IMR-90 (cell line): ENCODE data around the gene SLC35F3. TPM values are rescaled to one million over a fixed set of nuclear protein-coding genes. Genes with fewer than 3 reads are reported as not detected.

Experiments
- ATAC-seq: fragments of 200-7000 bp; cut with Tn5 transposase; 2 replicates; pipeline ENCODE4 v1.9.1; 2020; ENCODE audit warnings: low read depth, mild to moderate bottlenecking, moderate library complexity
- BruUV-seq: library from RNA; stranded (reverse); fragments of 400-500 nt; replicated peaks from 2 replicates; lab custom pipeline; 2021; lab: Mats Ljungman, UMichigan
- CTCF ChIA-PET: fragments of 300-600 bp; formaldehyde crosslinking; extraction: SDS; loops from one replicate; lab custom pipeline; 2021; ENCODE audit warnings: antibody characterized with exemption; lab: Yijun Ruan, JAX
- POLR2A ChIA-PET: fragments of 300-600 bp; sonication (Branson Sonifier 250); formaldehyde crosslinking; loops from one replicate; lab custom pipeline; 2022; ENCODE audit warnings: antibody characterized with exemption; ENCODE audit not compliant: unreplicated experiment; lab: Charles Lee
- DNase-seq: peaks from one replicate; pipeline ENCODE4 v3.0.0; 2013
- H2AFZ ChIP-seq: replicated peaks from 2 replicates; pipeline ENCODE3; 2013; ENCODE audit warnings: low read length, mild to moderate bottlenecking; ENCODE audit not compliant: poor library complexity
- H2AK5ac ChIP-seq: 2 replicates; pipeline ENCODE4 v1.6.1; 2013; ENCODE audit warnings: low read depth, low read length, inconsistent platforms
- H2AK9ac ChIP-seq: replicated peaks from 2 replicates; pipeline ENCODE3; 2013; ENCODE audit warnings: mild to moderate bottlenecking, low read depth, low read length, moderate library complexity; ENCODE audit not compliant: poor library complexity
- H2BK120ac ChIP-seq: 2 replicates; pipeline ENCODE4 v1.6.1; 2013; ENCODE audit warnings: low read depth, low read length, inconsistent platforms
- H2BK15ac ChIP-seq: 3 replicates; pipeline ENCODE4 v1.6.1; 2013; ENCODE audit warnings: low read depth, low read length, inconsistent platforms
- H2BK20ac ChIP-seq: 2 replicates; pipeline ENCODE4 v1.6.1; 2013; ENCODE audit warnings: low read depth, mild to moderate bottlenecking, inconsistent platforms, low read length, moderate library complexity
- H2BK5ac ChIP-seq: 2 replicates; pipeline ENCODE4 v1.6.1; 2013; ENCODE audit warnings: mild to moderate bottlenecking, low read depth, low read length, inconsistent platforms; ENCODE audit not compliant: poor library complexity, severe bottlenecking
- H3K14ac ChIP-seq: replicated peaks from 2 replicates; pipeline ENCODE4 v1.6.1; 2013; ENCODE audit warnings: low read depth, low read length, inconsistent platforms
- H3K18ac ChIP-seq: 2 replicates; pipeline ENCODE4 v1.6.1; 2013; ENCODE audit warnings: low read depth, low read length, control low read depth
- H3K23ac ChIP-seq: 2 replicates; pipeline ENCODE4 v1.6.1; 2013; ENCODE audit warnings: low read depth, low read length, inconsistent platforms
- H3K27ac ChIP-seq: 2 replicates; pipeline ENCODE4 v1.5.1; 2013; ENCODE audit warnings: mild to moderate bottlenecking, control low read depth, low read length; ENCODE audit not compliant: insufficient read depth
- H3K27me3 ChIP-seq: 2 replicates; pipeline ENCODE4 v1.6.1; 2013; ENCODE audit warnings: low read length; ENCODE audit not compliant: control insufficient read depth, insufficient read depth
- H3K36me3 ChIP-seq: 2 replicates; pipeline ENCODE4 v1.6.1; 2013; ENCODE audit warnings: low read length, mixed read lengths; ENCODE audit not compliant: control insufficient read depth, insufficient read depth
- H3K4ac ChIP-seq: 2 replicates; pipeline ENCODE4 v1.6.1; 2013; ENCODE audit warnings: low read depth, low read length, inconsistent platforms
- H3K4me1 ChIP-seq: 2 replicates; pipeline ENCODE4 v1.6.1; 2013; ENCODE audit warnings: low read length, mixed read lengths; ENCODE audit not compliant: control insufficient read depth, insufficient read depth
- H3K4me2 ChIP-seq: 2 replicates; pipeline ENCODE4 v1.6.1; 2013; ENCODE audit warnings: low read depth, mild to moderate bottlenecking, control low read depth, low read length, moderate library complexity
- H3K4me3 ChIP-seq: 2 replicates; pipeline ENCODE4 v1.5.1; 2013; ENCODE audit warnings: low read depth, mild to moderate bottlenecking, control low read depth, low read length, moderate library complexity; ENCODE audit not compliant: insufficient read depth
- H3K56ac ChIP-seq: 2 replicates; pipeline ENCODE4 v1.6.1; 2013; ENCODE audit warnings: low read length, inconsistent platforms; ENCODE audit not compliant: insufficient read depth; ENCODE audit errors: extremely low read depth
- H3K79me1 ChIP-seq, 2 experiments: 2 replicates each; pipeline ENCODE4 v1.6.1; 2013; ENCODE audit warnings: low read length in 2 of 2, inconsistent platforms in 1 of 2, low read depth in 1 of 2
- H3K9ac ChIP-seq: 2 replicates; pipeline ENCODE4 v1.6.1; 2013; ENCODE audit warnings: low read depth, low read length, control low read depth
- H3K9me1 ChIP-seq: 2 replicates; pipeline ENCODE4 v1.6.1; 2013; ENCODE audit warnings: low read length, inconsistent platforms; ENCODE audit not compliant: insufficient read depth
- H3K9me3 ChIP-seq: 2 replicates; pipeline ENCODE4 v1.6.1; 2013; ENCODE audit warnings: low read length; ENCODE audit not compliant: control insufficient read depth, insufficient read depth
- H4K20me1 ChIP-seq: 2 replicates; pipeline ENCODE4 v1.6.1; 2013; ENCODE audit warnings: low read length, inconsistent platforms; ENCODE audit not compliant: insufficient read depth
- H4K5ac ChIP-seq: 2 replicates; pipeline ENCODE4 v1.6.1; 2013; ENCODE audit warnings: mild to moderate bottlenecking, low read depth, low read length, control low read depth
- H4K8ac ChIP-seq, 2 experiments: 2 replicates each; pipeline ENCODE4 v1.6.1; 2013; ENCODE audit warnings: low read depth in 2 of 2, low read length in 2 of 2, control low read depth in 1 of 2, inconsistent platforms in 1 of 2
- H4K91ac ChIP-seq: 2 replicates; pipeline ENCODE4 v1.6.1; 2013; ENCODE audit warnings: low read depth, low read length, inconsistent platforms; ENCODE audit not compliant: insufficient read depth
- BHLHE40 ChIP-seq: fragments of 150-350 bp; IDR thresholded peaks from 2 replicates; pipeline ENCODE4 v1.6.1; 2016; ENCODE audit warnings: mild to moderate bottlenecking, low read depth, low read length
- CEBPB ChIP-seq: IDR thresholded peaks from 2 replicates; pipeline ENCODE4 v1.6.1; 2012; ENCODE audit warnings: low read depth, low read length, improper control_type of control experiment
- CHD1 ChIP-seq: IDR thresholded peaks from 2 replicates; pipeline ENCODE4 v1.6.1; 2012; ENCODE audit warnings: low read depth, low read length, improper control_type of control experiment
- FOS ChIP-seq: fragments of 150-350 bp; IDR thresholded peaks from 2 replicates; pipeline ENCODE4 v1.6.1; 2016; ENCODE audit warnings: low read depth, low read length
- MAFK ChIP-seq: IDR thresholded peaks from 2 replicates; pipeline ENCODE4 v1.6.1; 2012; ENCODE audit warnings: low read depth, low read length, improper control_type of control experiment
- MAZ ChIP-seq: IDR thresholded peaks from 2 replicates; pipeline ENCODE4 v1.6.1; 2012; ENCODE audit warnings: low read depth, mild to moderate bottlenecking, low read length, improper control_type of control experiment, moderate library complexity, borderline replicate concordance
- MXI1 ChIP-seq: IDR thresholded peaks from 2 replicates; pipeline ENCODE4 v1.6.1; 2012; ENCODE audit warnings: low read depth, mild to moderate bottlenecking, low read length, moderate library complexity, borderline replicate concordance
- NFE2L2 ChIP-seq: fragments of 150-350 bp; IDR thresholded peaks from 2 replicates; pipeline ENCODE4 v1.6.1; 2016; ENCODE audit warnings: low read depth, mild to moderate bottlenecking, low read length
- POLR2A ChIP-seq: IDR thresholded peaks from 2 replicates; pipeline ENCODE4 v1.6.1; 2012; ENCODE audit warnings: mild to moderate bottlenecking, low read depth, low read length
- RAD21 ChIP-seq: IDR thresholded peaks from 2 replicates; pipeline ENCODE4 v1.6.1; 2012; ENCODE audit warnings: low read length, improper control_type of control experiment
- RCOR1 ChIP-seq: IDR thresholded peaks from 2 replicates; pipeline ENCODE4 v1.6.1; 2012; ENCODE audit warnings: mild to moderate bottlenecking, low read length, improper control_type of control experiment; ENCODE audit not compliant: insufficient replicate concordance
- RFX5 ChIP-seq: IDR thresholded peaks from 2 replicates; pipeline ENCODE4 v1.8.0; 2012; ENCODE audit warnings: low read depth, mild to moderate bottlenecking, low read length, moderate library complexity
- SMC3 ChIP-seq: fragments of 150-350 bp; IDR thresholded peaks from 2 replicates; pipeline ENCODE4 v1.6.1; 2016; ENCODE audit warnings: low read depth, mild to moderate bottlenecking, antibody characterized with exemption, low read length, moderate library complexity
- WGBS, 2 experiments: methylation state at CpG; one replicate each; pipeline versions ENCODE4 v1.1.5 to v1.1.7; 2013; ENCODE audit warnings: missing lambda C conversion rate in 2 of 2; ENCODE audit not compliant: insufficient read length in 1 of 2; ENCODE audit errors: extremely low coverage in 2 of 2; 5-methylcytosine and 5-hydroxymethylcytosine counted together
- dilution Hi-C: fragments of 300-500 bp; cut with HindIII; formaldehyde crosslinking; loops from one replicate; pipeline ENCODE4 v1.14.3; 2018; ENCODE audit warnings: low sequenced_read_pairs; ENCODE audit not compliant: unreplicated experiment
- in situ Hi-C: fragments of 300-500 bp; cut with MboI; formaldehyde crosslinking; loops from 3 replicates; pipeline ENCODE4 v1.14.3; 2019; ENCODE audit warnings: low sequenced_read_pairs, inconsistent platforms, mixed read lengths
- intact Hi-C: fragments of 100-400 bp; cut with micrococcal nuclease; formaldehyde crosslinking; loops from 2 replicates; pipeline ENCODE4 v1.10.0; 2022
- polyA plus RNA-seq, 3 experiments: library from polyadenylated mRNA; depleted of rRNA; stranded (reverse); fragments of >200 nt; gene quantifications; 2 replicates each; pipeline ENCODE4 v1.2.3, GENCODE V29; 2012; ENCODE audit warnings: low replicate concordance in 1 of 3
- total RNA-seq: library from RNA; depleted of rRNA; stranded (reverse); fragments of >200 nt; gene quantifications from 2 replicates; pipeline ENCODE4 v1.2.3, GENCODE V29; 2012
- TF ChIP-seq, protein P1 (sequence below): fragments of 150-350 bp; IDR thresholded peaks from 2 replicates; pipeline ENCODE4 v1.6.1; 2016; ENCODE audit warnings: low read depth, mild to moderate bottlenecking, low read length, moderate library complexity, borderline replicate concordance
- TF ChIP-seq, protein P2 (sequence below): fragments of 150-350 bp; IDR thresholded peaks from 2 replicates; pipeline ENCODE4 v1.6.1; 2017; ENCODE audit warnings: mild to moderate bottlenecking, antibody characterized with exemption, low read length, low read depth
- TF ChIP-seq, protein P3 (sequence below): conservative IDR thresholded peaks from 2 replicates; pipeline ENCODE4 v1.5.1; 2012; ENCODE audit warnings: mild to moderate bottlenecking, low read depth, low read length, improper control_type of control experiment

The SLC35F3 gene
- total and polyA plus RNA-seq, 2 of the 4 experiments (the other 2 are of a cell fraction): under 0.01 to 0.17 TPM

DNA sequence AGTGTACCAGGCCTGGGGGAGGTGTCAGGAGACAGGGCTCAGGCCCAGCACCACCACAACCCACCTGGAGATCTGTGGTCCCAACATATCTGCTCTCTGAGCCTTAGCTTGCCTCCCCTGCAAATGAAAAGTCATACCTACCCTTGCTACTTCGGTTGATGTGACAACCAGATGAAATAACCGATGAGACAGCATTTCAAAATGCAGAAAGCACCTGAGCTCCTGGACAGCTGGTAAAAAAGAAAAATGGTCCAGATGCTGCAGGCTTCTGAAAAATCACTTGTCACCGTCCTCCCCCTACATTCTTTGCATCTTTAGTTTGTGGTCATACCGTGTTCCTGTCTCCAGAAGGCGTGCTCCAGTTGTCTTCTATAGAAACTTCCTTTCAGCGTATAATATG, 416.8 kb downstream of the SLC35F3 start:
- Histone ChIP-seq H3K18ac (no peak overlapping the region), H2AFZ (peak overlapping the region; percentile 8), H3K27ac (no peak overlapping the region), H3K9me3 (no peaks in the 10 kb centered on the region), H2BK120ac (no peak overlapping the region), H2BK5ac (no peak overlapping the region), H2AK5ac (no peak overlapping the region), H3K4me3 (no peak overlapping the region), H2AK9ac (no peak overlapping the region), H2BK15ac (no peak overlapping the region), H4K20me1 (no peaks in the 10 kb centered on the region), H3K4me1 (no peaks in the 10 kb centered on the region), H4K5ac (no peak overlapping the region), H2BK20ac (no peak overlapping the region), H4K8ac (no peak overlapping the region), H3K4me2 (no peak overlapping the region), H3K4ac (no peak overlapping the region), H3K9ac (no peak overlapping the region), H4K91ac (no peak overlapping the region), H3K36me3 (no peaks in the 10 kb centered on the region), H3K79me1 (no peaks in the 10 kb centered on the region), H3K23ac (no peak overlapping the region), H3K56ac (no peak overlapping the region), H3K14ac (no peak overlapping the region), H3K27me3 (peaks cover 4% of the 10 kb centered on the region), H3K9me1 (no peaks in the 10 kb centered on the region)
- ChIA-PET POLR2A (no interaction called here), CTCF (no interaction called here)
- ATAC-seq: no peak
- no CpG with 5 or more reads among the region's 6 CpGs for WGBS, 2 experiments
- dilution Hi-C loops (no loop called here), intact Hi-C loops (loop anchor here (5.0 kb wide), 1 partner anchor 156 kb away; the partner anchor contains the start of gene TARBP1), in situ Hi-C loops (loop anchor here (25.0 kb wide), 1 partner anchor 184 kb away; no protein-coding TSS in a partner anchor)
- DNase-seq: no peak
- TF ChIP-seq, protein P1, sequence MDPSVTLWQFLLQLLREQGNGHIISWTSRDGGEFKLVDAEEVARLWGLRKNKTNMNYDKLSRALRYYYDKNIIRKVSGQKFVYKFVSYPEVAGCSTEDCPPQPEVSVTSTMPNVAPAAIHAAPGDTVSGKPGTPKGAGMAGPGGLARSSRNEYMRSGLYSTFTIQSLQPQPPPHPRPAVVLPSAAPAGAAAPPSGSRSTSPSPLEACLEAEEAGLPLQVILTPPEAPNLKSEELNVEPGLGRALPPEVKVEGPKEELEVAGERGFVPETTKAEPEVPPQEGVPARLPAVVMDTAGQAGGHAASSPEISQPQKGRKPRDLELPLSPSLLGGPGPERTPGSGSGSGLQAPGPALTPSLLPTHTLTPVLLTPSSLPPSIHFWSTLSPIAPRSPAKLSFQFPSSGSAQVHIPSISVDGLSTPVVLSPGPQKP: no peak
- TF ChIP-seq, protein P2, sequence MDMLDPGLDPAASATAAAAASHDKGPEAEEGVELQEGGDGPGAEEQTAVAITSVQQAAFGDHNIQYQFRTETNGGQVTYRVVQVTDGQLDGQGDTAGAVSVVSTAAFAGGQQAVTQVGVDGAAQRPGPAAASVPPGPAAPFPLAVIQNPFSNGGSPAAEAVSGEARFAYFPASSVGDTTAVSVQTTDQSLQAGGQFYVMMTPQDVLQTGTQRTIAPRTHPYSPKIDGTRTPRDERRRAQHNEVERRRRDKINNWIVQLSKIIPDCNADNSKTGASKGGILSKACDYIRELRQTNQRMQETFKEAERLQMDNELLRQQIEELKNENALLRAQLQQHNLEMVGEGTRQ: no peak
- TF ChIP-seq, protein P3, sequence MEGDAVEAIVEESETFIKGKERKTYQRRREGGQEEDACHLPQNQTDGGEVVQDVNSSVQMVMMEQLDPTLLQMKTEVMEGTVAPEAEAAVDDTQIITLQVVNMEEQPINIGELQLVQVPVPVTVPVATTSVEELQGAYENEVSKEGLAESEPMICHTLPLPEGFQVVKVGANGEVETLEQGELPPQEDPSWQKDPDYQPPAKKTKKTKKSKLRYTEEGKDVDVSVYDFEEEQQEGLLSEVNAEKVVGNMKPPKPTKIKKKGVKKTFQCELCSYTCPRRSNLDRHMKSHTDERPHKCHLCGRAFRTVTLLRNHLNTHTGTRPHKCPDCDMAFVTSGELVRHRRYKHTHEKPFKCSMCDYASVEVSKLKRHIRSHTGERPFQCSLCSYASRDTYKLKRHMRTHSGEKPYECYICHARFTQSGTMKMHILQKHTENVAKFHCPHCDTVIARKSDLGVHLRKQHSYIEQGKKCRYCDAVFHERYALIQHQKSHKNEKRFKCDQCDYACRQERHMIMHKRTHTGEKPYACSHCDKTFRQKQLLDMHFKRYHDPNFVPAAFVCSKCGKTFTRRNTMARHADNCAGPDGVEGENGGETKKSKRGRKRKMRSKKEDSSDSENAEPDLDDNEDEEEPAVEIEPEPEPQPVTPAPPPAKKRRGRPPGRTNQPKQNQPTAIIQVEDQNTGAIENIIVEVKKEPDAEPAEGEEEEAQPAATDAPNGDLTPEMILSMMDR: no peak
- TF ChIP-seq FOS: no peak
- no peak for TF ChIP-seq MAZ
- TF ChIP-seq MAFK: no peak
- TF ChIP-seq BHLHE40: no peak
- no peak for TF ChIP-seq POLR2A
- TF ChIP-seq RFX5: no peak
- no peak for TF ChIP-seq CEBPB
- no peak for TF ChIP-seq MXI1
- TF ChIP-seq SMC3: no peak
- no peak for TF ChIP-seq NFE2L2
- TF ChIP-seq RCOR1: no peak
- no peak for TF ChIP-seq RAD21
- TF ChIP-seq CHD1: no peak
- no TSS peak for BruUV-seq
